Omental fat pad (tissue), 4 donors: ENCODE data around the gene DGKB. TPM values are rescaled to one million over a fixed set of nuclear protein-coding genes. Genes with fewer than 3 reads are reported as not detected.

Source experiments
- ATAC-seq: fragments of 150-250 bp; one replicate; pipeline ENCODE4 v1.9.1; 2016; ENCODE audit warnings: mild to moderate bottlenecking, moderate library complexity; ENCODE audit not compliant: low FRiP score
- DNase-seq: peaks from one replicate; pipeline ENCODE4 v3.0.0-alpha.2; 2019; ENCODE audit warnings: low spot score
- total RNA-seq, 4 donors: library from RNA; depleted of rRNA; stranded (reverse); fragments of >200 nt; gene quantifications; one replicate each; pipeline ENCODE4 v1.1.0, GENCODE V29; 2016
- TF ChIP-seq, protein P1 (sequence below), 3 donors: fragments of 450-650 bp; IDR thresholded peaks; one replicate each; pipeline ENCODE4 v1.5.1; 2016 to 2017; ENCODE audit warnings: antibody characterized with exemption in 3 of 3, mild to moderate bottlenecking in 3 of 3, moderate library complexity in 2 of 3

The DGKB gene
- total RNA-seq, 4 donors from 2014 or later, result 0.12 to 2.8 TPM; not detected in 2

- DNase-seq (no peak), ATAC-seq (peak; percentile 71)
- TF ChIP-seq, protein P1, sequence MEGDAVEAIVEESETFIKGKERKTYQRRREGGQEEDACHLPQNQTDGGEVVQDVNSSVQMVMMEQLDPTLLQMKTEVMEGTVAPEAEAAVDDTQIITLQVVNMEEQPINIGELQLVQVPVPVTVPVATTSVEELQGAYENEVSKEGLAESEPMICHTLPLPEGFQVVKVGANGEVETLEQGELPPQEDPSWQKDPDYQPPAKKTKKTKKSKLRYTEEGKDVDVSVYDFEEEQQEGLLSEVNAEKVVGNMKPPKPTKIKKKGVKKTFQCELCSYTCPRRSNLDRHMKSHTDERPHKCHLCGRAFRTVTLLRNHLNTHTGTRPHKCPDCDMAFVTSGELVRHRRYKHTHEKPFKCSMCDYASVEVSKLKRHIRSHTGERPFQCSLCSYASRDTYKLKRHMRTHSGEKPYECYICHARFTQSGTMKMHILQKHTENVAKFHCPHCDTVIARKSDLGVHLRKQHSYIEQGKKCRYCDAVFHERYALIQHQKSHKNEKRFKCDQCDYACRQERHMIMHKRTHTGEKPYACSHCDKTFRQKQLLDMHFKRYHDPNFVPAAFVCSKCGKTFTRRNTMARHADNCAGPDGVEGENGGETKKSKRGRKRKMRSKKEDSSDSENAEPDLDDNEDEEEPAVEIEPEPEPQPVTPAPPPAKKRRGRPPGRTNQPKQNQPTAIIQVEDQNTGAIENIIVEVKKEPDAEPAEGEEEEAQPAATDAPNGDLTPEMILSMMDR (IDR thresholded peaks at IDR 0.05), result peak in 1 of 3 donors; percentile 44
Observed at GRCh38 chr7:14457568-14458453, 444.7 kb downstream of the DGKB start.

GRCh38 chr7:14449291-14449690, 453.3 kb downstream of the DGKB start:
- TF ChIP-seq, protein P1 (IDR thresholded peaks at IDR 0.05), result no peak
- no peak for ATAC-seq
- no peak for DNase-seq

DNA sequence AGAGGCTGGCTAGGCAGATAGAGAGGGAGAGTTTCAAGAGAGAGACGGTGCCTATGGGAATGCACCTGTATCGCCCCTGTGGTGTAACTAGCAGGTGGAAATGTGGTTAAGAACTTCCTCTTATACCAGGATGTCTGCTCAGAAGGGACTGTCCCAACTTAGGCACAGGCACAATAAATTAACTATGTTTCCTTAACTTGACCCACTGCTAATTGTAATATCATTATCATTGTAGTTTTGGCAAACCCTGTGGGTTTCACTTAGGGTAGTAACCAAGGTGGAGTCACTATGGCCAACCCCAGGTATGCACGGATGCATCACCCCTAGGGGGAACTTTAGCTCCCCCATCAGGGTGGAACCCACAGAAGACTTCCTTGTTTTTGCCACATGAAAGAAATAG, 455.7 kb downstream of the DGKB start:
- ATAC-seq (no peak), DNase-seq (no peak)
- TF ChIP-seq, protein P1 (IDR thresholded peaks at IDR 0.05), result no peak

DNA sequence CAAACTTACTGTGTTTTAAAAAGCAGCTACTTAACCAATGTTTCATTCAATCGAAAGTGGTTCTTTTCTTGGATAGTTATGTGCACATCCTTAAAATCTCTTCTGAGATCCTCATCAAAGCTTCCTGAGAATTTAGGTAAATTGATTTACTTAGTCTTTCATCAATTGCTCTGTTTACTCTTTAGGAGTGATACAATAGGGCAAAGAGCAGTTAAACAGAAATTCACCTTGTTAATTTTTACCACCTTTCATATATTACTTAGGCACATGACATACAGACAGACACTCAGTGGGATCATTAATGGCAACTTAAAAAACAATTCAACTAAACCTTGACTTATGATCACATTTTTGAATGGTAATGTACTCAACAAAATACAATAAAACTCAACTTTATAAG, 456.3 kb downstream of the DGKB start:
- TF ChIP-seq, protein P1 (IDR thresholded peaks at IDR 0.05), result no peak
- no peak for ATAC-seq
- DNase-seq, result no peak

DNA sequence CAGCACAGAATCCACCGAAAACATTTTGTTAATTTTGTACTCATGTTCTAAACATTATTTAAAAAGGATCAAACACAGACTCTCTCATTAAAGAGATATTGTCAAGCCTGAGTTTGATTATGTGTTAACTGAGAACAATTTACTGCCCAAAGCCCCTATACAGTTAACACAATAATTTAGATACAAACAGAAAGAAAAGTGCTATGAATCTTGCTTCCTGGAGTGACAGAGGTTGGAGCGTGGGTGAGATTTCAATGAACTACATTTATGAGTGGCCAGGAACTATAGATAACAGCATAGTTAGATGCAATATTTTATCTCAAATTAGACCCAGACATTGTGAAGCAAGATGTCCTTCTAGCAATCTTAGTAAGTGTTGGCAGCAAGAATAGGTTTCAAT, 464.2 kb downstream of the DGKB start:
- ATAC-seq (no peak), DNase-seq (no peak)
- TF ChIP-seq, protein P1 (IDR thresholded peaks at IDR 0.05), result no peak

- ATAC-seq (no peak), DNase-seq (no peak)
- TF ChIP-seq, protein P1 (IDR thresholded peaks at IDR 0.05), result no peak
Observed at GRCh38 chr7:14436878-14437277, 465.7 kb downstream of the DGKB start.

- TF ChIP-seq, protein P1 (IDR thresholded peaks at IDR 0.05), result no peak
- ATAC-seq (no peak), DNase-seq (no peak)
Observed at GRCh38 chr7:14432924-14433323, 469.6 kb downstream of the DGKB start.
